NOMO-1 treated with dmso at 0.1 percent for 144 hours (cell line): ENCODE measurements around the gene DACH1.

Experiments used
- DNase-seq: peaks from one replicate; lab custom pipeline; 2025; ENCODE audit not compliant: unreplicated experiment; lab: John Stamatoyannopoulos, UW

Gene DACH1

DNA sequence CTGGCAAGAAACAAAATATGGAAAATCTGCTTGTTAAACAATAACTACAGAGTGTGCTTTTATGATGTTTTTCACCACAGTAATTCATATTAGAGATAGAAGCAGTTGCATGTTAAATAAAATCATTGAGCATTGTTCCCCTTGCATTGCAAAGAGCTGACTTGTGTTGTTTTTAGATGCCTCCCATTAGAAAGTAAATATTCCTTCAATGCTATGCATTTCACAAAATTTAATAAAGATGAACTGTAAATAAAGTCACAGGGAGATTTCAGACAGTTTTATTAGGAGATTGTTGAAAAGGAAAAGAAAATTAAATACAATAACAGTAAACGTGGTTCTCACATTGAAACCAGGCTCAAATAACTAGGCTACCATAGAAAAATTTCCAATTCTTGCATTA, 429.3 kb downstream of the DACH1 start:
- DNase-seq, result no peak

DNA sequence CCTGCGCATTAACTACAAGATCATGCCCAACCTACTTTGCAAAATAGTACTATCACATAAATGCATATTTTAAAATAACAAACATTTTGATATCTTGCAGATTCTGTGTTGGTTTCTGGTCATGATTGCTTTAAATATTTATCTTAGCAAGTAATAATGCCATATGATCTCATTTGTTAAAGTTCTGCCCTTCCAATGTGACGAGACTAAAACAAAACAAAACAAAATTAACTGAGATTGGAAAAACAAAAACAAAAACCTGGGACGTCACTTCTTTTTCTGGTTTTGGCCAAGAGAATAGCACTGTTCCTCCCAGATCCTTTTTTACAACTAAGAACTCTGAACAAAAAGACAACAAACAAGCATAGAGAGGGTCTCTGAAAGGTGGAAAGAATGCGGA, 436.3 kb downstream of the DACH1 start:
- no peak for DNase-seq

DNA sequence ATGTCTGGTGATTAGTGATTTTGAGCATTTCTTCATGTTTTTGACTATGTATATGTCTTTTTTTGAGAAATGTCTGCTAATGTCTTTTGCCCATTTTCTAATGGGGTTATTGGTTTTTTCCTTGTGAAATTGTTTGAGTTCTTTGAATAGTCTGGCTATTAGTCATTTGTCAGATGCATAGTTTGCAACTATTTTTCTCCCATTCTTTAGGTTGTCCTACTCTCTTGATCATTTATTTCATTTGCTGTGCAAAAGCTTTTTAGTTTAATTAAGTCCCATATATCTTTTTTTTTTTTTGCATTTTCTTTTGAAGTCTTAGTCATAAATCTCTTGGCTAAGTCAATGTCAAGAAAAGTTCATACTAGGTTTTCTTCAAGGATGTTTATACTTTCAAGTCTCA, 449.8 kb downstream of the DACH1 start:
- no peak for DNase-seq

DNA sequence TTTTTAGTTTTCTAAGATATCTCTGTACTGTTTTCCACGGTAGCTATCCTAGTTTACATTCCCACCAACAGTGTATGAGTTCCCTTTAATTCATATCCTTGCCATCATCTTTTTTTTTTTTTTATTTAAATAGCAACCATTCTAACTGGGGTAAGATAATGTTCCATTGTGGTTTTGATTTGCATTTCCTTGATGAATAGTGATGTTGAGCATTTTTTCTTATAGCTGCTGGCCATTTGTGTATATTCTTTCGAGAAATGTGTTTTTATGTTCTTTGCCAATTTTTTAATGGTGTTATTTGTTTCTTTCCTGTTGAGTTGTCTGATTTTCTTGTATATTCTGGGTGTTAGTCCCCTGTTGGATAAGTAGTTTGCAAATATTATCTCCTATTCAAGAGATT, 454.8 kb downstream of the DACH1 start:
- no peak for DNase-seq

DNA sequence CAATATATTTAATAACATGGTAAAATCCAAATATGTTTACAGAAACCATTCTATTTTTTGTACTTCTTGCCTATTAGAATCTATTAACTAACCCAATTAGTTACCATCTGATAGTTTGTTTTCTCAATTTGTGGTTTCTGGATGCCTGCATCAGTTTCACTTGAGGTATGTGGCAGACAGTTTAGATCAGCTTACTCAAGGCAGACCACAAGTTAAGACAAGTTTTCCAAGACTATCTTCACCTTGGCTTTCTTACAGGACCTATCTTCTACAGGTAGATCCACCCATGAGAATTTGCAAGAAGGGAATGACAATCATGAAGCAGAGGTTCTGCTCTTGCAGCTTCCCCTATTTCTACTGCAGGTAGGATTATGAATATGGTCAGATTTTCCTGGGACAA, 458.6 kb downstream of the DACH1 start:
- no peak for DNase-seq

DNA sequence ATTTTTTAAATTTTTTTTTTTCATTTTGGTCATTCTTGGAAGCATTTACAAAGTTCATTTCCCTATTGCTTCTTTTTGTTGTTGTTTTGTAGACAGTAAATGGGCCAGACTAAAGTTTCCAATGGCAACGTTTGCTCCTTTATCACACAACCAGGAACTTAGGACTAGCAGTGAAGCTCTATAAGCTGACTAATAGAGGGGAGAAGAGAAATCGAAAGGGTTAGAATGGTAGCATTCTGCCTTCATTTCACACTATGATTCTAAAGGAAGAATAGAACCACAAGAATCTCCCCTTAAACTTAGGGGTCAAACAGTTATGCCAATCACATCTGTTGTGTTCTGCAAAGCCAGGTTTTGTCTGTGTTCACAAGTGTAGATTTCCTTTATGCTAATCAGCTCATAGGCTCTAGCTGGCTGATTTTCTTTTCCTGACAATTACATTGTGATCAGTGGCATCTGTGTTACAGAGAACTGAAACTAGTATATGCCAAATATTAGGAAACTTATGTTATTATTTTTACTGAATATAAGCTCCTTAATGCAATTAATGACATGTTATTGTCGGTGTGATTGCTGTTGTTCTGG, 467.3 kb downstream of the DACH1 start:
- DNase-seq, result no peak

DNA sequence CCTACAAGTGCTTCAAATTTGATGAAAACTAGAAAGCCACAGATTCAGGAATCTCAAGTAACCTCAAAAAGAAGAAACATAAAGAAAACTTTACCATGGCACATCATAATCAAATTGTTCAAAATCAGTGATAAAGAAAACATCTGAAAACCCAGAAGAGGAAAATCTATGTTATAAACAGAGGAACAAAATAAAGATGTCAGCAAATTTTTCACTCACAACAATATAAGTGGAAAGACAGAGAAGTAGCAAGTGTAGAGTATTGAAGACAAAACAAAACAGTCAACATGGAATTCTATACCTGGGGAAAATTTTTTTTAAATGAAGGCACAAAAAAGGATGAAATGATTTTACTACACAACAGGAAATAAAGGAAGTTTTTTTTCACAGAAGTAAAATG, 470.9 kb downstream of the DACH1 start:
- no peak for DNase-seq

DNA sequence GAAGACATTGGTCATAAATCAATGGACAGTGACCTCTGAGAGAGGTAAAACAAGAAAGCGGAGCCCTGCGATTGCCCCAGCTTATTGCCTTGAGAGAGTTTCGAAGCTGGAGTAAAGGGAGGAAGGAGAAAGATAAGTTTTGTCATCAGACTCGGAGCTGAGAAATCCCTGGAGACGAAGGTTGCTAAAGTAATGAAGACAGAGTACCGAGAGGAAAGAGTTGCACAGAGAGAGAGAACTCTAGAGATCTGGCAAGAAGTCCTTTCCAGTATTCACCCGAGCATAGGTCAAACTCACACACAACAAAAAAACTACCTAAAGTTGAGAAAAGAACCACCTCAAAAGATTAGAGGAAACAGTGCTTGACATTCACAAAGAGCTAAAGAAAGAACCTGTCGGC, 472.0 kb downstream of the DACH1 start:
- DNase-seq, result no peak

DNA sequence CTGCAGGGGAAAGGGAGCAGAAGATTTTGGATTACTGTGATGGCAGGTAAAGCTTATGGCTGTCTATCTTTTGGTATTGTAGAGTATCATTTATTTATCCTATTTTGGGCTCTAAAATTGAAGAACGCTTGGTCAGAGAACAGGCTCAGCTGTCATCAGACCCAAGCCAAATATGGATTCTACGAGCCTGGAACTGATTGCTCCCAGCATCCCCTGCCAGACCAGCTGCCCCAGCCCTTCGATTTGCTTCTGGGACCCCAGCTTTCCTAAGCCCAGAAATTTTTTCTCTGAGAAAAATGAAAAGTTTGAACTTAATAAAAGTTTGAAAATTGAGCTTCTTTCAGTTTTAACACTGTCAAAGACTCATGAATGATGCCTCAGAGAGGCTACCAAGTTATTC, 472.8 kb downstream of the DACH1 start:
- DNase-seq, result no peak
